IMR-90 (cell line): ENCODE data around the gene ITPR3. TPM values are rescaled to one million over a fixed set of nuclear protein-coding genes. Genes with fewer than 3 reads are reported as not detected.

Experiments
- ATAC-seq: fragments of 200-7000 bp; cut with Tn5 transposase; 2 replicates; pipeline ENCODE4 v1.9.1; 2020; ENCODE audit warnings: low read depth, mild to moderate bottlenecking, moderate library complexity
- BruUV-seq: library from RNA; stranded (reverse); fragments of 400-500 nt; replicated peaks from 2 replicates; lab custom pipeline; 2021; lab: Mats Ljungman, UMichigan
- CTCF ChIA-PET: fragments of 300-600 bp; formaldehyde crosslinking; extraction: SDS; loops from one replicate; lab custom pipeline; 2021; ENCODE audit warnings: antibody characterized with exemption; lab: Yijun Ruan, JAX
- POLR2A ChIA-PET: fragments of 300-600 bp; sonication (Branson Sonifier 250); formaldehyde crosslinking; loops from one replicate; lab custom pipeline; 2022; ENCODE audit warnings: antibody characterized with exemption; ENCODE audit not compliant: unreplicated experiment; lab: Charles Lee
- DNase-seq: peaks from one replicate; pipeline ENCODE4 v3.0.0; 2013
- H2AFZ ChIP-seq: replicated peaks from 2 replicates; pipeline ENCODE3; 2013; ENCODE audit warnings: low read length, mild to moderate bottlenecking; ENCODE audit not compliant: poor library complexity
- H2AK5ac ChIP-seq: 2 replicates; pipeline ENCODE4 v1.6.1; 2013; ENCODE audit warnings: low read depth, low read length, inconsistent platforms
- H2AK9ac ChIP-seq: replicated peaks from 2 replicates; pipeline ENCODE3; 2013; ENCODE audit warnings: mild to moderate bottlenecking, low read depth, low read length, moderate library complexity; ENCODE audit not compliant: poor library complexity
- H2BK120ac ChIP-seq: 2 replicates; pipeline ENCODE4 v1.6.1; 2013; ENCODE audit warnings: low read depth, low read length, inconsistent platforms
- H2BK15ac ChIP-seq: 3 replicates; pipeline ENCODE4 v1.6.1; 2013; ENCODE audit warnings: low read depth, low read length, inconsistent platforms
- H2BK20ac ChIP-seq: 2 replicates; pipeline ENCODE4 v1.6.1; 2013; ENCODE audit warnings: low read depth, mild to moderate bottlenecking, inconsistent platforms, low read length, moderate library complexity
- H2BK5ac ChIP-seq: 2 replicates; pipeline ENCODE4 v1.6.1; 2013; ENCODE audit warnings: mild to moderate bottlenecking, low read depth, low read length, inconsistent platforms; ENCODE audit not compliant: poor library complexity, severe bottlenecking
- H3K14ac ChIP-seq: replicated peaks from 2 replicates; pipeline ENCODE4 v1.6.1; 2013; ENCODE audit warnings: low read depth, low read length, inconsistent platforms
- H3K18ac ChIP-seq: 2 replicates; pipeline ENCODE4 v1.6.1; 2013; ENCODE audit warnings: low read depth, low read length, control low read depth
- H3K23ac ChIP-seq: 2 replicates; pipeline ENCODE4 v1.6.1; 2013; ENCODE audit warnings: low read depth, low read length, inconsistent platforms
- H3K27ac ChIP-seq: 2 replicates; pipeline ENCODE4 v1.5.1; 2013; ENCODE audit warnings: mild to moderate bottlenecking, control low read depth, low read length; ENCODE audit not compliant: insufficient read depth
- H3K27me3 ChIP-seq: 2 replicates; pipeline ENCODE4 v1.6.1; 2013; ENCODE audit warnings: low read length; ENCODE audit not compliant: control insufficient read depth, insufficient read depth
- H3K36me3 ChIP-seq: 2 replicates; pipeline ENCODE4 v1.6.1; 2013; ENCODE audit warnings: low read length, mixed read lengths; ENCODE audit not compliant: control insufficient read depth, insufficient read depth
- H3K4ac ChIP-seq: 2 replicates; pipeline ENCODE4 v1.6.1; 2013; ENCODE audit warnings: low read depth, low read length, inconsistent platforms
- H3K4me1 ChIP-seq: 2 replicates; pipeline ENCODE4 v1.6.1; 2013; ENCODE audit warnings: low read length, mixed read lengths; ENCODE audit not compliant: control insufficient read depth, insufficient read depth
- H3K4me2 ChIP-seq: 2 replicates; pipeline ENCODE4 v1.6.1; 2013; ENCODE audit warnings: low read depth, mild to moderate bottlenecking, control low read depth, low read length, moderate library complexity
- H3K4me3 ChIP-seq: 2 replicates; pipeline ENCODE4 v1.5.1; 2013; ENCODE audit warnings: low read depth, mild to moderate bottlenecking, control low read depth, low read length, moderate library complexity; ENCODE audit not compliant: insufficient read depth
- H3K56ac ChIP-seq: 2 replicates; pipeline ENCODE4 v1.6.1; 2013; ENCODE audit warnings: low read length, inconsistent platforms; ENCODE audit not compliant: insufficient read depth; ENCODE audit errors: extremely low read depth
- H3K79me1 ChIP-seq, 2 experiments: 2 replicates each; pipeline ENCODE4 v1.6.1; 2013; ENCODE audit warnings: low read length in 2 of 2, inconsistent platforms in 1 of 2, low read depth in 1 of 2
- H3K9ac ChIP-seq: 2 replicates; pipeline ENCODE4 v1.6.1; 2013; ENCODE audit warnings: low read depth, low read length, control low read depth
- H3K9me1 ChIP-seq: 2 replicates; pipeline ENCODE4 v1.6.1; 2013; ENCODE audit warnings: low read length, inconsistent platforms; ENCODE audit not compliant: insufficient read depth
- H3K9me3 ChIP-seq: 2 replicates; pipeline ENCODE4 v1.6.1; 2013; ENCODE audit warnings: low read length; ENCODE audit not compliant: control insufficient read depth, insufficient read depth
- H4K20me1 ChIP-seq: 2 replicates; pipeline ENCODE4 v1.6.1; 2013; ENCODE audit warnings: low read length, inconsistent platforms; ENCODE audit not compliant: insufficient read depth
- H4K5ac ChIP-seq: 2 replicates; pipeline ENCODE4 v1.6.1; 2013; ENCODE audit warnings: mild to moderate bottlenecking, low read depth, low read length, control low read depth
- H4K8ac ChIP-seq, 2 experiments: 2 replicates each; pipeline ENCODE4 v1.6.1; 2013; ENCODE audit warnings: low read depth in 2 of 2, low read length in 2 of 2, control low read depth in 1 of 2, inconsistent platforms in 1 of 2
- H4K91ac ChIP-seq: 2 replicates; pipeline ENCODE4 v1.6.1; 2013; ENCODE audit warnings: low read depth, low read length, inconsistent platforms; ENCODE audit not compliant: insufficient read depth
- BHLHE40 ChIP-seq: fragments of 150-350 bp; IDR thresholded peaks from 2 replicates; pipeline ENCODE4 v1.6.1; 2016; ENCODE audit warnings: mild to moderate bottlenecking, low read depth, low read length
- CEBPB ChIP-seq: IDR thresholded peaks from 2 replicates; pipeline ENCODE4 v1.6.1; 2012; ENCODE audit warnings: low read depth, low read length, improper control_type of control experiment
- CHD1 ChIP-seq: IDR thresholded peaks from 2 replicates; pipeline ENCODE4 v1.6.1; 2012; ENCODE audit warnings: low read depth, low read length, improper control_type of control experiment
- FOS ChIP-seq: fragments of 150-350 bp; IDR thresholded peaks from 2 replicates; pipeline ENCODE4 v1.6.1; 2016; ENCODE audit warnings: low read depth, low read length
- MAFK ChIP-seq: IDR thresholded peaks from 2 replicates; pipeline ENCODE4 v1.6.1; 2012; ENCODE audit warnings: low read depth, low read length, improper control_type of control experiment
- MAZ ChIP-seq: IDR thresholded peaks from 2 replicates; pipeline ENCODE4 v1.6.1; 2012; ENCODE audit warnings: low read depth, mild to moderate bottlenecking, low read length, improper control_type of control experiment, moderate library complexity, borderline replicate concordance
- MXI1 ChIP-seq: IDR thresholded peaks from 2 replicates; pipeline ENCODE4 v1.6.1; 2012; ENCODE audit warnings: low read depth, mild to moderate bottlenecking, low read length, moderate library complexity, borderline replicate concordance
- NFE2L2 ChIP-seq: fragments of 150-350 bp; IDR thresholded peaks from 2 replicates; pipeline ENCODE4 v1.6.1; 2016; ENCODE audit warnings: low read depth, mild to moderate bottlenecking, low read length
- POLR2A ChIP-seq: IDR thresholded peaks from 2 replicates; pipeline ENCODE4 v1.6.1; 2012; ENCODE audit warnings: mild to moderate bottlenecking, low read depth, low read length
- RAD21 ChIP-seq: IDR thresholded peaks from 2 replicates; pipeline ENCODE4 v1.6.1; 2012; ENCODE audit warnings: low read length, improper control_type of control experiment
- RCOR1 ChIP-seq: IDR thresholded peaks from 2 replicates; pipeline ENCODE4 v1.6.1; 2012; ENCODE audit warnings: mild to moderate bottlenecking, low read length, improper control_type of control experiment; ENCODE audit not compliant: insufficient replicate concordance
- RFX5 ChIP-seq: IDR thresholded peaks from 2 replicates; pipeline ENCODE4 v1.8.0; 2012; ENCODE audit warnings: low read depth, mild to moderate bottlenecking, low read length, moderate library complexity
- SMC3 ChIP-seq: fragments of 150-350 bp; IDR thresholded peaks from 2 replicates; pipeline ENCODE4 v1.6.1; 2016; ENCODE audit warnings: low read depth, mild to moderate bottlenecking, antibody characterized with exemption, low read length, moderate library complexity
- WGBS, 2 experiments: methylation state at CpG; one replicate each; pipeline versions ENCODE4 v1.1.5 to v1.1.7; 2013; ENCODE audit warnings: missing lambda C conversion rate in 2 of 2; ENCODE audit not compliant: insufficient read length in 1 of 2; ENCODE audit errors: extremely low coverage in 2 of 2; 5-methylcytosine and 5-hydroxymethylcytosine counted together
- dilution Hi-C: fragments of 300-500 bp; cut with HindIII; formaldehyde crosslinking; loops from one replicate; pipeline ENCODE4 v1.14.3; 2018; ENCODE audit warnings: low sequenced_read_pairs; ENCODE audit not compliant: unreplicated experiment
- in situ Hi-C: fragments of 300-500 bp; cut with MboI; formaldehyde crosslinking; loops from 3 replicates; pipeline ENCODE4 v1.14.3; 2019; ENCODE audit warnings: low sequenced_read_pairs, inconsistent platforms, mixed read lengths
- intact Hi-C: fragments of 100-400 bp; cut with micrococcal nuclease; formaldehyde crosslinking; loops from 2 replicates; pipeline ENCODE4 v1.10.0; 2022
- polyA plus RNA-seq, 3 experiments: library from polyadenylated mRNA; depleted of rRNA; stranded (reverse); fragments of >200 nt; gene quantifications; 2 replicates each; pipeline ENCODE4 v1.2.3, GENCODE V29; 2012; ENCODE audit warnings: low replicate concordance in 1 of 3
- total RNA-seq: library from RNA; depleted of rRNA; stranded (reverse); fragments of >200 nt; gene quantifications from 2 replicates; pipeline ENCODE4 v1.2.3, GENCODE V29; 2012
- TF ChIP-seq, protein P1 (sequence below): fragments of 150-350 bp; IDR thresholded peaks from 2 replicates; pipeline ENCODE4 v1.6.1; 2016; ENCODE audit warnings: low read depth, mild to moderate bottlenecking, low read length, moderate library complexity, borderline replicate concordance
- TF ChIP-seq, protein P2 (sequence below): fragments of 150-350 bp; IDR thresholded peaks from 2 replicates; pipeline ENCODE4 v1.6.1; 2017; ENCODE audit warnings: mild to moderate bottlenecking, antibody characterized with exemption, low read length, low read depth
- TF ChIP-seq, protein P3 (sequence below): conservative IDR thresholded peaks from 2 replicates; pipeline ENCODE4 v1.5.1; 2012; ENCODE audit warnings: mild to moderate bottlenecking, low read depth, low read length, improper control_type of control experiment

The ITPR3 gene
- total and polyA plus RNA-seq, 2 of the 4 experiments (the other 2 are of a cell fraction) = 1.6 to 3.7 TPM

DNA sequence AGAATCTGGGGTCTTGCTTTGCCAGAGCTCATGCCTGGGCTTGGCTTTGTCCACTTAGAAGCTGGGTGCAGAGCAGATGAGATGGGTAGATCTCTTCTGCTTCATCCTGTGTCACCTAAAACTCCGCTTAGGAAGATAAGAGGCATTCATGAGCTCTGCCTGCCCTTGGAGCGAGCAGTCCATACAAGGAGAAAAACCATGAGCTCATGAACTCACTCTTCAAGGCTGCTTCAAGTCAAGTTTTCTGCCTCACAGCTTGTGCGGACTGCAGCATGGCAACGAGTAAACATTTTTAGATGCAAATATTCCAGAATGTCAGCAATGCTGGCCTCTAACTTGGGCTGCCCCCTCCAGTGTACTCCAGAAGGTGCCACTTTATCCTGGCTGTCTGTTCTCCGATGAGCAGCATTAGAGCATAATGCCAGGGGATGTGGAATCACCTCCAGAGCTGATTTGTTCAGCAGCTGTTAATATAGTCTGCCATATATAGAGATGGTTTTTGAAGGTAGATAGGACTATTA is 101.0 kb downstream of the ITPR3 start:
- H3K27ac ChIP-seq = no peak overlapping the region
- intact Hi-C loops = no loop called here
- in situ Hi-C loops = no loop called here
- ATAC-seq = no peak
- H3K4me3 ChIP-seq = no peak overlapping the region
- H3K9me1 ChIP-seq = no peaks in the 10 kb centered on the region
- no peak overlapping the region for H2BK5ac ChIP-seq
- H2AK5ac ChIP-seq = no peak overlapping the region
- no peak overlapping the region for H3K4ac ChIP-seq
- no peak overlapping the region for H2BK15ac ChIP-seq
- TF ChIP-seq MAZ (no peak), FOS (no peak), POLR2A (no peak), RCOR1 (no peak), MAFK (no peak), RAD21 (no peak), CEBPB (no peak), RFX5 (no peak), CHD1 (no peak), SMC3 (no peak), BHLHE40 (no peak), NFE2L2 (no peak), MXI1 (no peak)
- TF ChIP-seq, protein P1, sequence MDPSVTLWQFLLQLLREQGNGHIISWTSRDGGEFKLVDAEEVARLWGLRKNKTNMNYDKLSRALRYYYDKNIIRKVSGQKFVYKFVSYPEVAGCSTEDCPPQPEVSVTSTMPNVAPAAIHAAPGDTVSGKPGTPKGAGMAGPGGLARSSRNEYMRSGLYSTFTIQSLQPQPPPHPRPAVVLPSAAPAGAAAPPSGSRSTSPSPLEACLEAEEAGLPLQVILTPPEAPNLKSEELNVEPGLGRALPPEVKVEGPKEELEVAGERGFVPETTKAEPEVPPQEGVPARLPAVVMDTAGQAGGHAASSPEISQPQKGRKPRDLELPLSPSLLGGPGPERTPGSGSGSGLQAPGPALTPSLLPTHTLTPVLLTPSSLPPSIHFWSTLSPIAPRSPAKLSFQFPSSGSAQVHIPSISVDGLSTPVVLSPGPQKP = no peak
- TF ChIP-seq, protein P2, sequence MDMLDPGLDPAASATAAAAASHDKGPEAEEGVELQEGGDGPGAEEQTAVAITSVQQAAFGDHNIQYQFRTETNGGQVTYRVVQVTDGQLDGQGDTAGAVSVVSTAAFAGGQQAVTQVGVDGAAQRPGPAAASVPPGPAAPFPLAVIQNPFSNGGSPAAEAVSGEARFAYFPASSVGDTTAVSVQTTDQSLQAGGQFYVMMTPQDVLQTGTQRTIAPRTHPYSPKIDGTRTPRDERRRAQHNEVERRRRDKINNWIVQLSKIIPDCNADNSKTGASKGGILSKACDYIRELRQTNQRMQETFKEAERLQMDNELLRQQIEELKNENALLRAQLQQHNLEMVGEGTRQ = no peak
- TF ChIP-seq, protein P3, sequence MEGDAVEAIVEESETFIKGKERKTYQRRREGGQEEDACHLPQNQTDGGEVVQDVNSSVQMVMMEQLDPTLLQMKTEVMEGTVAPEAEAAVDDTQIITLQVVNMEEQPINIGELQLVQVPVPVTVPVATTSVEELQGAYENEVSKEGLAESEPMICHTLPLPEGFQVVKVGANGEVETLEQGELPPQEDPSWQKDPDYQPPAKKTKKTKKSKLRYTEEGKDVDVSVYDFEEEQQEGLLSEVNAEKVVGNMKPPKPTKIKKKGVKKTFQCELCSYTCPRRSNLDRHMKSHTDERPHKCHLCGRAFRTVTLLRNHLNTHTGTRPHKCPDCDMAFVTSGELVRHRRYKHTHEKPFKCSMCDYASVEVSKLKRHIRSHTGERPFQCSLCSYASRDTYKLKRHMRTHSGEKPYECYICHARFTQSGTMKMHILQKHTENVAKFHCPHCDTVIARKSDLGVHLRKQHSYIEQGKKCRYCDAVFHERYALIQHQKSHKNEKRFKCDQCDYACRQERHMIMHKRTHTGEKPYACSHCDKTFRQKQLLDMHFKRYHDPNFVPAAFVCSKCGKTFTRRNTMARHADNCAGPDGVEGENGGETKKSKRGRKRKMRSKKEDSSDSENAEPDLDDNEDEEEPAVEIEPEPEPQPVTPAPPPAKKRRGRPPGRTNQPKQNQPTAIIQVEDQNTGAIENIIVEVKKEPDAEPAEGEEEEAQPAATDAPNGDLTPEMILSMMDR = no peak
- no peak overlapping the region for H3K56ac ChIP-seq
- no peaks in the 10 kb centered on the region for H3K79me1 ChIP-seq
- H4K91ac ChIP-seq = no peak overlapping the region
- ChIA-PET POLR2A (interaction anchor here (1.0 kb wide), 1 partner anchor 11 kb away, joined by 3 read pairs; the partner anchor contains the start of gene UQCC2), CTCF (interaction anchor here (0.9 kb wide), 1 partner anchor 23 kb away, joined by 3 read pairs; no protein-coding TSS in a partner anchor)
- no peak overlapping the region for H3K23ac ChIP-seq
- dilution Hi-C loops = no loop called here
- H2AK9ac ChIP-seq = no peak overlapping the region
- no peak overlapping the region for H3K18ac ChIP-seq
- H3K14ac ChIP-seq = no peak overlapping the region
- H3K9me3 ChIP-seq = no peaks in the 10 kb centered on the region
- H4K5ac ChIP-seq = no peak overlapping the region
- no peaks in the 10 kb centered on the region for H3K4me1 ChIP-seq
- WGBS, 2 experiments = 49% methylated on average over 2 of the region's 5 CpGs; no CpG with 5 or more reads in 1 of the 2 experiments
- BruUV-seq = no TSS peak
- no peak overlapping the region for H2BK20ac ChIP-seq
- H4K8ac ChIP-seq = no peak overlapping the region
- H3K4me2 ChIP-seq = no peak overlapping the region
- H2AFZ ChIP-seq = no peak overlapping the region
- no peaks in the 10 kb centered on the region for H3K36me3 ChIP-seq
- DNase-seq = no peak
- H3K9ac ChIP-seq = no peak overlapping the region
- peaks cover 60% of the 10 kb centered on the region for H3K27me3 ChIP-seq
- no peak overlapping the region for H2BK120ac ChIP-seq
- H4K20me1 ChIP-seq = no peaks in the 10 kb centered on the region
